Measurements from ENCODE around the gene THSD7A.
"Not testable (repeated sequence)": the region's sequence is repeated elsewhere in the genome, so short reads cannot be mapped to it uniquely, and the experiment has no call there.

The THSD7A gene

DNA sequence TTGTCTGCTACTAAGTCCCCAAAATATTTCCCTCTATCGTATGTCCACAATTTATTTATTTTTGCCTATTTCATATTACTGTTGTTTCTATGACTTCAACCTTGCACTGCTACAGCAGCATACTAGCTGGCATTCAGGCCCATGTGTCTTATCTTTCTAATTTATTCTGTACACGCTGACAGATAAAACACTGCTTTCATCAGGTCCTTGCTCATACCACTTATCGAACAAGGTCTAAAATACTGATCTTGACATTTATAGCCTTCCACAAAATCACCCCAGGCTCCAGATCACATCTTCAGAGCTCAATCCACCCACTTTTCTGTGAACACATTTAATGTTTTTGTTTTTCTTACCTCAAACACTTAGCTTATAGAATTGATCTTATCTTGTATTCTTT lies 374.6 kb downstream of the THSD7A start:
- TF ChIP-seq, protein P1, sequence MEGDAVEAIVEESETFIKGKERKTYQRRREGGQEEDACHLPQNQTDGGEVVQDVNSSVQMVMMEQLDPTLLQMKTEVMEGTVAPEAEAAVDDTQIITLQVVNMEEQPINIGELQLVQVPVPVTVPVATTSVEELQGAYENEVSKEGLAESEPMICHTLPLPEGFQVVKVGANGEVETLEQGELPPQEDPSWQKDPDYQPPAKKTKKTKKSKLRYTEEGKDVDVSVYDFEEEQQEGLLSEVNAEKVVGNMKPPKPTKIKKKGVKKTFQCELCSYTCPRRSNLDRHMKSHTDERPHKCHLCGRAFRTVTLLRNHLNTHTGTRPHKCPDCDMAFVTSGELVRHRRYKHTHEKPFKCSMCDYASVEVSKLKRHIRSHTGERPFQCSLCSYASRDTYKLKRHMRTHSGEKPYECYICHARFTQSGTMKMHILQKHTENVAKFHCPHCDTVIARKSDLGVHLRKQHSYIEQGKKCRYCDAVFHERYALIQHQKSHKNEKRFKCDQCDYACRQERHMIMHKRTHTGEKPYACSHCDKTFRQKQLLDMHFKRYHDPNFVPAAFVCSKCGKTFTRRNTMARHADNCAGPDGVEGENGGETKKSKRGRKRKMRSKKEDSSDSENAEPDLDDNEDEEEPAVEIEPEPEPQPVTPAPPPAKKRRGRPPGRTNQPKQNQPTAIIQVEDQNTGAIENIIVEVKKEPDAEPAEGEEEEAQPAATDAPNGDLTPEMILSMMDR (IDR thresholded peaks at IDR 0.05; ENCODE audit: insufficient read depth, low read depth, low read length, missing control alignments) = no peak
- no peak for DNase-seq (ENCODE audit: low read depth)
- H3K4me3 ChIP-seq (ENCODE audit: low read length) = no peak overlapping the region

DNA sequence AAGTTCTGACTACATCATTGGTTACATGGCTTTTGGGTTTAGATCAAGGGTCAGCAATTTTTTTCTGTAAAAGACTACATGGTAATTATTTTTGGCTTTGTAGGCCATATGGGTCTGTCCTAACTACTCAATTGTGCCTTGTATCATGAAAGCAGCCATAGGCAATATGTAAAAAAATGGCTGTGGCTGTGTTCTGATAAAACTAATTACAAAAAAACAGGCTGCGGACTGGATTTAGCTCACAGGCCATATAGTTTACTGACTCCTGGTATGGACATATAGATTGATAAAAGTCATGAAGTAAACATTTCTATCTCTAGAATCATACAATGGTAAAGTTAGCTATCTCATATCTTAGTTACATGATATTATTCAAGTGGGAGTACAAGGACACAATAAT lies 375.4 kb downstream of the THSD7A start:
- no peak for DNase-seq (ENCODE audit: low read depth)
- no peak overlapping the region for H3K4me3 ChIP-seq (ENCODE audit: low read length)
- TF ChIP-seq, protein P1 (IDR thresholded peaks at IDR 0.05; ENCODE audit: insufficient read depth, low read depth, low read length, missing control alignments) = no peak

DNA sequence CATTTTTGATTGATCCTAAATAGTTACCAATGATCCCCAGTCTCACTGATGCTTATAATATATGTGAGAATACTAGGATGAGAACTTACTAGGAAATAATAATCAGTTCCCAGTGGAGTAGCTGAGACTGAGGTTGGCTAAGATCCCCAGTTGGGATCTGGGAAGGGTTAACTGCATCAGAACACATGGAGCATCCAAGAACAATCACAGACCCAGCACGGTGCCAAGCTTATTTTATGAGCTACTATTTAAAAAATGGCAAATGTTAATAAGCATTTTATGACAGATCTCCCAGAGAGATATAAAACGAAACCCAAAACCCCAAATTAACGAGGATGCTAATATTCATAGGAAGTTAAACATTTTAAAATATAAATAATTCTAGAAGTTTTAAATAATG lies 379.5 kb downstream of the THSD7A start:
- no peak overlapping the region for H3K4me3 ChIP-seq (ENCODE audit: low read length)
- no peak for DNase-seq (ENCODE audit: low read depth)
- TF ChIP-seq, protein P1 (IDR thresholded peaks at IDR 0.05; ENCODE audit: insufficient read depth, low read depth, low read length, missing control alignments) = no peak

DNA sequence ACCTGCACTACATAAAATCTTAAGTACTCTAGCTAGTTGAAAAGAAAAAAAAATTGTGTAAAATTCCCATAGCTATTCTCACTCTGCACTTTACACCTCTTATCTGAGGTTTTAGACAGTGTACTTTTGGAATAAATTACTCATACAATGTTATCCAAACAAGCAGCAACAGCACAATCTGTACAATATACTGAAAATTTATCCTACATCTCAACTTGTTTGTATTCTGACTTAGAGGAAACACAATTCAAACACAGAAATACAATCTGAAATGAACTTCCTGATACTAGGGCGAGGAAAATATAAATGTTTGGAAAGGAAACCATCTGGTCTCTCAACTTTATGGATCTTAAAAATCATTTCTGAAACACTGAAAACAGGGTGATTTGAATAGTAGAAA lies 381.7 kb downstream of the THSD7A start:
- no peak overlapping the region for H3K4me3 ChIP-seq (ENCODE audit: low read length)
- no peak for DNase-seq (ENCODE audit: low read depth)
- TF ChIP-seq, protein P1 (IDR thresholded peaks at IDR 0.05; ENCODE audit: insufficient read depth, low read depth, low read length, missing control alignments) = no peak

DNA sequence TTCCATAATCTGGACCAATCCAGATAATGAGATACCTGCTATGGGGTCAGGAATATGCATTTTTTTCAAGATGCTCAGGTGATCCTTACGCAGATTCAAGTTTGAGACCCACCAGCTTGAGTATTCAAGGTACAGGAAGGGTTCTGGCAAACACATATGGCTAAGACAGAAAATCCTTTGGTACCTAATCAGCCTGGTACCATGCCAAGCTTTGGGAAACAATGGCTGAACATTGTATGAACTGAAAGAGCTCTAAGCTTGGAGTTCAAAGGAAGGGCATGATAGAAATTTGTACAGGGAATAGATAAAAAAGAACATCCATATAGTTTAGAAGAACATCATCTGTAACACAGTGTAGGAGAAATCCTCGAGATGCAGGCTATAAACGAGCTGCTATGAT lies 382.7 kb downstream of the THSD7A start:
- H3K4me3 ChIP-seq (ENCODE audit: low read length) = no peak overlapping the region
- no peak for DNase-seq (ENCODE audit: low read depth)
- TF ChIP-seq, protein P1 (IDR thresholded peaks at IDR 0.05; ENCODE audit: insufficient read depth, low read depth, low read length, missing control alignments) = no peak

DNA sequence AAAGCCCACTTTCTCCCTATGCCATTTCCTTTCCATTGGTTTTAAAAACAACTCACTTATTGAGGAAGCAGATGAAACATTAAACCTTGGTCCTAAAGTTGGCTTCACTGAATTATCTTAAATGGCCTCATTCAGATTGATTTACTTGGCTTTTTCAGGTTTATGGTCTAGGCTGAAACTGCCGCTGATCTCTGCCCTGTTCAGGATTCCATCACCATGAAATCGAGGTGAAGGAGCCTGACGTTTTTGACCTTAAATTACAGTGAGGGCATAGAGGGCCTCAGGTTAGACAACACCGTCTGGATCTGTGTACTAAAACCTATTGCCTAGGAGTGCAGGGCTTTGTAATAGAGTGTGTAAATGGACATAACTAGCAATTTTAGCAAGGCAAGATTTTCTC lies 383.7 kb downstream of the THSD7A start:
- H3K4me3 ChIP-seq (ENCODE audit: low read length) = no peak overlapping the region
- TF ChIP-seq, protein P1 (IDR thresholded peaks at IDR 0.05; ENCODE audit: insufficient read depth, low read depth, low read length, missing control alignments) = no peak
- no peak for DNase-seq (ENCODE audit: low read depth)

DNA sequence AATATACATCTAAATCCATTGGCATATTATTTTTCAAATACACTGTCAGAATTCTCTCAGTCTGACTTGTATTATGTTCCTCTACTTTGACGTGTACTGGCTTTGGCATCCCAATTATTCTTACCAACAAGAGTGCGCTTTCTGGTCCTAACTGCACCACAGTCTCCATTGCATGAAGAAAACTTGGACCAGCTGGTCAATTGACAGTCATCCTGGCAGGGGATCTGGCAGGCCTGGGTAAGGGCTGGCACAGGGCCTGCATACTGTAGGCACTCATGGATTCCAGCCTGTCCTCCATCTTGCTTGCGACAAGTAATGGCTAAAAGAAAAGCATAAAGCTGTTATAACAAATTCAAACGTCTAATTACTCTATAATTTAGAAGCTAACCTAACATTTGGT lies 384.9 kb downstream of the THSD7A start:
- TF ChIP-seq, protein P1 (IDR thresholded peaks at IDR 0.05; ENCODE audit: insufficient read depth, low read depth, low read length, missing control alignments) = no peak
- H3K4me3 ChIP-seq (ENCODE audit: low read length) = no peak overlapping the region

DNA sequence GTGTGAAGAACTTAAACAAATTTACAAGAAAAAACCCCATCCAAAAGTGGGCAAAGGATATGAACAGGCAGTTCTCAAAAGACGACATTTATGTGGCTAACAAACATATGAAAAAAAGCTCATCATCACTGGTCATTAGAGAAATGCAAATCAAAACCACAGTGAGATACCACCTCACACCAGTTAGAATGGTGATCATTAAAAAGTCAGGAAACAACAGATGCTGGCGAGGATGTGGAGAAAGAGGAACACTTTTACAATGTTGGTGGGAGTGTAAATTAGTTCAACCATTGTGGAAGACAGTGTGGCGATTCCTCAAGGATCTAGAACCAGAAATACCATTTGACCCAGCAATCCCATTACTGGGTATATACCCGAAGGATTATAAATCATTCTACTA lies 388.1 kb downstream of the THSD7A start:
- DNase-seq (ENCODE audit: low read depth); H3K4me3 ChIP-seq (ENCODE audit: low read length): not testable (repeated sequence)

More for the DNA sequence above, 384.9 kb downstream of the THSD7A start:
- no peak for DNase-seq (ENCODE audit: low read depth)
